Measurements from ENCODE around the gene CREBRF.

Gene CREBRF

GRCh38 chr5:173020154-173020581, 36.0 kb upstream of the CREBRF start:
- WGBS, 2 donors (ENCODE audit: extremely low coverage in 2 of 2, insufficient read length in 2 of 2, insufficient replicate concordance in 1 of 2), result no CpG with 5 or more reads among the region's 5 CpGs
- no peak overlapping the region for H2AK5ac ChIP-seq (ENCODE audit: low read depth, low read length)

GRCh38 chr5:173020643-173021042, 35.5 kb upstream of the CREBRF start:
- Histone ChIP-seq H3K4me2 (ENCODE audit: insufficient read depth, low read length, poor library complexity, severe bottlenecking) (no peak overlapping the region), H2BK15ac (ENCODE audit: low read length) (no peak overlapping the region), H2BK5ac (ENCODE audit: low read length) (no peak overlapping the region), H4K8ac (ENCODE audit: low read depth, low read length) (no peak overlapping the region), H3K27me3 (ENCODE audit: control insufficient read depth in 3 of 3, insufficient read depth in 3 of 3, low read depth in 1 of 3, low read length in 3 of 3) (no peaks in the 10 kb centered on the region), H3K18ac (ENCODE audit: low read length) (no peak overlapping the region), H3K9me3 (replicated peaks in 1 of 2; ENCODE audit: control insufficient read depth in 2 of 2, insufficient read depth in 1 of 2, low read depth in 1 of 2, low read length in 2 of 2) (no peaks in the 10 kb centered on the region), H3K36me3 (replicated peaks in 1 of 2; ENCODE audit: control insufficient read depth in 2 of 2, insufficient read depth in 2 of 2, low read length in 2 of 2) (peaks cover 3 to 49% of the 10 kb centered on the region in 2 donors), H4K91ac (ENCODE audit: low read depth, low read length, poor library complexity) (no peak overlapping the region), H3K14ac (ENCODE audit: low read length) (no peak overlapping the region), H2AFZ (ENCODE audit: low read length) (no peak overlapping the region), H2AK5ac (ENCODE audit: low read depth, low read length) (no peak overlapping the region), H2BK120ac (ENCODE audit: low read depth, low read length) (no peak overlapping the region), H3K4ac (ENCODE audit: low read length) (no peak overlapping the region), H3K4me1 (ENCODE audit: control insufficient read depth in 2 of 2, insufficient read depth in 1 of 2, low read depth in 1 of 2, low read length in 2 of 2) (peaks cover 0 to 3% of the 10 kb centered on the region in 2 donors), H3K79me1 (ENCODE audit: low read depth, low read length) (peaks cover 2% of the 10 kb centered on the region), H3K23ac (ENCODE audit: low read depth, low read length, poor library complexity) (no peak overlapping the region), H3K4me3 (ENCODE audit: low read length in 2 of 2) (peak overlapping the region in 1 of 2 donors; percentile 6), H3K9ac (ENCODE audit: low read depth, low read length, poor library complexity) (no peak overlapping the region), H3K27ac (replicated peaks; ENCODE audit: low read length) (no peak overlapping the region), H2BK12ac (ENCODE audit: low read length) (no peak overlapping the region)
- no CpG with 5 or more reads among the region's 9 CpGs for WGBS, 2 donors (ENCODE audit: extremely low coverage in 2 of 2, insufficient read length in 2 of 2, insufficient replicate concordance in 1 of 2)
- DNase-seq (ENCODE audit: low spot score), result no peak

More at GRCh38 chr5:173020154-173020581, 36.0 kb upstream of the CREBRF start:
- Histone ChIP-seq H2BK15ac (ENCODE audit: low read length) (no peak overlapping the region), H3K18ac (ENCODE audit: low read length) (no peak overlapping the region), H3K23ac (ENCODE audit: low read depth, low read length, poor library complexity) (no peak overlapping the region), H3K4me1 (ENCODE audit: control insufficient read depth in 2 of 2, insufficient read depth in 1 of 2, low read depth in 1 of 2, low read length in 2 of 2) (peaks cover 0 to 3% of the 10 kb centered on the region in 2 donors), H3K79me1 (ENCODE audit: low read depth, low read length) (peaks cover 2% of the 10 kb centered on the region), H2BK5ac (ENCODE audit: low read length) (no peak overlapping the region), H3K4me2 (ENCODE audit: insufficient read depth, low read length, poor library complexity, severe bottlenecking) (no peak overlapping the region), H3K4me3 (ENCODE audit: low read length in 2 of 2) (no peak overlapping the region), H2BK12ac (ENCODE audit: low read length) (no peak overlapping the region), H4K8ac (ENCODE audit: low read depth, low read length) (no peak overlapping the region), H3K27me3 (ENCODE audit: control insufficient read depth in 3 of 3, insufficient read depth in 3 of 3, low read depth in 1 of 3, low read length in 3 of 3) (no peaks in the 10 kb centered on the region), H3K14ac (ENCODE audit: low read length) (no peak overlapping the region), H3K27ac (replicated peaks; ENCODE audit: low read length) (no peak overlapping the region), H2BK120ac (ENCODE audit: low read depth, low read length) (no peak overlapping the region), H2AFZ (ENCODE audit: low read length) (no peak overlapping the region), H3K9me3 (replicated peaks in 1 of 2; ENCODE audit: control insufficient read depth in 2 of 2, insufficient read depth in 1 of 2, low read depth in 1 of 2, low read length in 2 of 2) (no peaks in the 10 kb centered on the region), H3K36me3 (replicated peaks in 1 of 2; ENCODE audit: control insufficient read depth in 2 of 2, insufficient read depth in 2 of 2, low read length in 2 of 2) (peaks cover 3 to 46% of the 10 kb centered on the region in 2 donors), H4K91ac (ENCODE audit: low read depth, low read length, poor library complexity) (no peak overlapping the region), H3K4ac (ENCODE audit: low read length) (no peak overlapping the region), H3K9ac (ENCODE audit: low read depth, low read length, poor library complexity) (no peak overlapping the region)
- DNase-seq (ENCODE audit: low spot score), result no peak

DNA sequence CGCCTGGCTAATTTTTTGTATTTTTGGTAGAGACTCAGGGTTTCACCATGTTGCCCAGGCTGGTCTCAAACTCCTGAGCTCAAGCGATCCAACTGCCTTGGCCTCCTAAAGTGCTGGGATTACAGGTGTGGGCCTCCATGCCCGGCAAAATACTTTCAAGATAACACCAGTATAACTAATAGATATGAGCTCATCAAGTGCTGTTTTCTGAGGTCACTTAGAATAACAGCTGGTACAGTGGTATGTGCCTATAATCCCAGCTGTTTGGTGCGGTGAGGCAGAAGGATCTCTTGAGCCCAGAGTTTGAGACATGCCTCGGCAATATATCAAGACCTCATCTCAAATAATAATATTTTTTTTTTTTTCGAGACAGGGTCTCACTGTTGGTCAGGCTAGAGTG, 30.5 kb upstream of the CREBRF start:
- H3K27me3 ChIP-seq (ENCODE audit: control insufficient read depth in 3 of 3, insufficient read depth in 3 of 3, low read depth in 1 of 3, low read length in 3 of 3), result no peaks in the 10 kb centered on the region
- no peak overlapping the region for H4K91ac ChIP-seq (ENCODE audit: low read depth, low read length, poor library complexity)
- no peaks in the 10 kb centered on the region for H3K9me3 ChIP-seq (replicated peaks in 1 of 2; ENCODE audit: control insufficient read depth in 2 of 2, insufficient read depth in 1 of 2, low read depth in 1 of 2, low read length in 2 of 2)
- H3K4me3 ChIP-seq (ENCODE audit: low read length in 2 of 2), result no peak overlapping the region
- H2AFZ ChIP-seq (ENCODE audit: low read length), result no peak overlapping the region
- no peak overlapping the region for H2BK15ac ChIP-seq (ENCODE audit: low read length)
- H3K9ac ChIP-seq (ENCODE audit: low read depth, low read length, poor library complexity), result no peak overlapping the region
- no peak overlapping the region for H3K14ac ChIP-seq (ENCODE audit: low read length)
- no peak overlapping the region for H3K18ac ChIP-seq (ENCODE audit: low read length)
- no peak overlapping the region for H2BK12ac ChIP-seq (ENCODE audit: low read length)
- H2BK120ac ChIP-seq (ENCODE audit: low read depth, low read length), result no peak overlapping the region
- DNase-seq (ENCODE audit: low spot score), result no peak
- no peak overlapping the region for H3K23ac ChIP-seq (ENCODE audit: low read depth, low read length, poor library complexity)
- H3K4me2 ChIP-seq (ENCODE audit: insufficient read depth, low read length, poor library complexity, severe bottlenecking), result no peak overlapping the region
- H3K27ac ChIP-seq (replicated peaks; ENCODE audit: low read length), result no peak overlapping the region
- WGBS, 2 donors (ENCODE audit: extremely low coverage in 2 of 2, insufficient read length in 2 of 2, insufficient replicate concordance in 1 of 2), result no CpG with 5 or more reads among the region's 6 CpGs
- peaks cover 0 to 46% of the 10 kb centered on the region in 2 donors for H3K36me3 ChIP-seq (replicated peaks in 1 of 2; ENCODE audit: control insufficient read depth in 2 of 2, insufficient read depth in 2 of 2, low read length in 2 of 2)
- H4K8ac ChIP-seq (ENCODE audit: low read depth, low read length), result no peak overlapping the region
- H2AK5ac ChIP-seq (ENCODE audit: low read depth, low read length), result no peak overlapping the region
- no peak overlapping the region for H3K4ac ChIP-seq (ENCODE audit: low read length)
- H2BK5ac ChIP-seq (ENCODE audit: low read length), result no peak overlapping the region
- H3K79me1 ChIP-seq (ENCODE audit: low read depth, low read length), result no peaks in the 10 kb centered on the region
- H3K4me1 ChIP-seq (ENCODE audit: control insufficient read depth in 2 of 2, insufficient read depth in 1 of 2, low read depth in 1 of 2, low read length in 2 of 2), result peaks cover 0 to 8% of the 10 kb centered on the region in 2 donors

GRCh38 chr5:173027905-173028304, 28.2 kb upstream of the CREBRF start:
- H2BK5ac ChIP-seq (ENCODE audit: low read length), result no peak overlapping the region
- H3K4me1 ChIP-seq (ENCODE audit: control insufficient read depth in 2 of 2, insufficient read depth in 1 of 2, low read depth in 1 of 2, low read length in 2 of 2), result peaks cover 0 to 8% of the 10 kb centered on the region in 2 donors
- H3K23ac ChIP-seq (ENCODE audit: low read depth, low read length, poor library complexity), result no peak overlapping the region
- H2AK5ac ChIP-seq (ENCODE audit: low read depth, low read length), result no peak overlapping the region
- H4K8ac ChIP-seq (ENCODE audit: low read depth, low read length), result no peak overlapping the region
- peaks cover 0 to 24% of the 10 kb centered on the region in 2 donors for H3K36me3 ChIP-seq (replicated peaks in 1 of 2; ENCODE audit: control insufficient read depth in 2 of 2, insufficient read depth in 2 of 2, low read length in 2 of 2)
- H3K9me3 ChIP-seq (replicated peaks in 1 of 2; ENCODE audit: control insufficient read depth in 2 of 2, insufficient read depth in 1 of 2, low read depth in 1 of 2, low read length in 2 of 2), result no peaks in the 10 kb centered on the region
- H3K9ac ChIP-seq (ENCODE audit: low read depth, low read length, poor library complexity), result no peak overlapping the region
- H3K18ac ChIP-seq (ENCODE audit: low read length), result no peak overlapping the region
- H3K4me3 ChIP-seq (ENCODE audit: low read length in 2 of 2), result no peak overlapping the region
- H3K4me2 ChIP-seq (ENCODE audit: insufficient read depth, low read length, poor library complexity, severe bottlenecking), result no peak overlapping the region
- no peaks in the 10 kb centered on the region for H3K79me1 ChIP-seq (ENCODE audit: low read depth, low read length)
- WGBS, 2 donors (ENCODE audit: extremely low coverage in 2 of 2, insufficient read length in 2 of 2, insufficient replicate concordance in 1 of 2), result no CpG with 5 or more reads among the region's 7 CpGs
- H3K14ac ChIP-seq (ENCODE audit: low read length), result no peak overlapping the region
- no peak overlapping the region for H3K4ac ChIP-seq (ENCODE audit: low read length)
- no peak overlapping the region for H2BK12ac ChIP-seq (ENCODE audit: low read length)
- H2AFZ ChIP-seq (ENCODE audit: low read length), result no peak overlapping the region
- H3K27ac ChIP-seq (replicated peaks; ENCODE audit: low read length), result no peak overlapping the region
- no peak overlapping the region for H2BK15ac ChIP-seq (ENCODE audit: low read length)
- H4K91ac ChIP-seq (ENCODE audit: low read depth, low read length, poor library complexity), result no peak overlapping the region
- no peak for DNase-seq (ENCODE audit: low spot score)
- no peaks in the 10 kb centered on the region for H3K27me3 ChIP-seq (ENCODE audit: control insufficient read depth in 3 of 3, insufficient read depth in 3 of 3, low read depth in 1 of 3, low read length in 3 of 3)
- no peak overlapping the region for H2BK120ac ChIP-seq (ENCODE audit: low read depth, low read length)
